NCI-H1092 treated with DMSO at 0.1 percent for 48 hours (cell line): Measurements from ENCODE around the gene HTR1D.
"Not testable (repeated sequence)": the region's sequence is repeated elsewhere in the genome, so short reads cannot be mapped to it uniquely, and the experiment has no call there.

Source experiments
- DNase-seq: peaks from one replicate; lab custom pipeline; 2025; lab: John Stamatoyannopoulos, UW

Gene HTR1D

GRCh38 chr1:23217421-23218115, at the start of gene HTR1D:
HTR1D (minus strand) TSS chr1:23217502; CDS start chr1:23194219, 23,283 bp downstream.
- no peak for DNase-seq

GRCh38 chr1:23263380-23263887, 46.1 kb upstream of the HTR1D start:
- DNase-seq, result no peak

- DNase-seq, result not testable (repeated sequence)
These were observed 40.8 kb upstream of the HTR1D start for GRCh38 chr1:23258082-23258481.

- DNase-seq, result not testable (repeated sequence)
These were observed 40.1 kb upstream of the HTR1D start for GRCh38 chr1:23257371-23257770.

- no peak for DNase-seq
These were observed 37.3 kb upstream of the HTR1D start for GRCh38 chr1:23254584-23254983.

- no peak for DNase-seq
These were observed 34.5 kb upstream of the HTR1D start for GRCh38 chr1:23251812-23252211.

GRCh38 chr1:23249787-23250454, 32.6 kb upstream of the HTR1D start:
- DNase-seq, result no peak

GRCh38 chr1:23247276-23247675, 30.0 kb upstream of the HTR1D start:
- no peak for DNase-seq

GRCh38 chr1:23246274-23246673, 29.0 kb upstream of the HTR1D start:
- DNase-seq, result no peak

- DNase-seq, result no peak
These were observed 27.0 kb upstream of the HTR1D start for GRCh38 chr1:23244256-23244761.

GRCh38 chr1:23242414-23242813, 25.1 kb upstream of the HTR1D start:
- DNase-seq, result no peak

- no peak for DNase-seq
These were observed 22.5 kb upstream of the HTR1D start for GRCh38 chr1:23239638-23240295.

GRCh38 chr1:23238565-23238964, 21.3 kb upstream of the HTR1D start:
- no peak for DNase-seq

- DNase-seq, result no peak
These were observed 20.2 kb upstream of the HTR1D start for GRCh38 chr1:23237508-23237907.

GRCh38 chr1:23227806-23228205, 10.5 kb upstream of the HTR1D start:
- DNase-seq, result no peak

GRCh38 chr1:23224739-23225648, 7.7 kb upstream of the HTR1D start:
- no peak for DNase-seq

GRCh38 chr1:23223963-23224362, 6.7 kb upstream of the HTR1D start:
- not testable (repeated sequence) for DNase-seq

GRCh38 chr1:23223490-23223951, 6.2 kb upstream of the HTR1D start:
- DNase-seq, result not testable (repeated sequence)

GRCh38 chr1:23222742-23223141, 5.4 kb upstream of the HTR1D start:
- no peak for DNase-seq

- DNase-seq, result no peak
These were observed 5.0 kb upstream of the HTR1D start for GRCh38 chr1:23222331-23222730.

- no peak for DNase-seq
These were observed 3.8 kb upstream of the HTR1D start for GRCh38 chr1:23221107-23221506.
